Uterus (tissue), 2 donors: ENCODE results near the gene CDH22.

Experiments used
- CTCF ChIP-seq, 4 experiments: fragments of 200-600 bp in 2 of 4; fragments of 450-650 bp in 2 of 4; sonication (generic) in 2 of 4; IDR thresholded peaks; one replicate each; pipeline ENCODE4 v1.5.1; 2016 to 2019; ENCODE audit warnings: antibody characterized with exemption in 4 of 4, mild to moderate bottlenecking in 2 of 4, moderate library complexity in 1 of 4
- POLR2A ChIP-seq, 2 donors: fragments of 450-650 bp; IDR thresholded peaks; one replicate each; pipeline ENCODE4 v1.6.1; 2016; ENCODE audit warnings: antibody characterized with exemption in 2 of 2, mild to moderate bottlenecking in 1 of 2, moderate library complexity in 1 of 2

GRCh38 chr20:46305331-46305972 is 2.8 kb downstream of the CDH22 start:
- TF ChIP-seq CTCF (IDR thresholded peaks at IDR 0.05) (no peak), POLR2A (IDR thresholded peaks at IDR 0.05) (no peak)
